H1 (cell line): ENCODE results near the gene ZCCHC9.

ENCODE experiments used
- BRCA1 ChIP-seq: IDR thresholded peaks from 2 replicates; pipeline ENCODE4 v1.6.1; 2012; ENCODE audit warnings: low read depth, low read length, improper control_type of control experiment
- EGR1 ChIP-seq: IDR thresholded peaks from 2 replicates; pipeline ENCODE4 v1.6.1; 2011; ENCODE audit warnings: low read depth, low read length, borderline replicate concordance
- EP300 ChIP-seq, 2 experiments: IDR thresholded peaks; 1 replicate in 1 of 2; 2 replicates in 1 of 2; pipeline ENCODE4 v1.6.1; 2011 to 2012; ENCODE audit warnings: low read depth in 2 of 2, low read length in 2 of 2, mild to moderate bottlenecking in 2 of 2, borderline replicate concordance in 1 of 2, inconsistent platforms in 1 of 2, moderate library complexity in 1 of 2
- EZH2 ChIP-seq: fragments of 200-600 bp; sonication (generic); IDR thresholded peaks from 2 replicates; pipeline ENCODE4 v1.7.1; 2012; ENCODE audit warnings: low read depth, mild to moderate bottlenecking, moderate library complexity, low read length, inconsistent platforms; ENCODE audit not compliant: severe bottlenecking
- JUN ChIP-seq: IDR thresholded peaks from 2 replicates; pipeline ENCODE4 v1.6.1; 2011; ENCODE audit warnings: low read depth, mild to moderate bottlenecking, improper control_type of control experiment, low read length
- POLR2A ChIP-seq, 2 experiments: IDR thresholded peaks; 1 replicate in 1 of 2; 2 replicates in 1 of 2; pipeline ENCODE4 v1.6.1; 2011; ENCODE audit warnings: low read depth in 2 of 2, low read length in 2 of 2, mild to moderate bottlenecking in 2 of 2; ENCODE audit errors: control extremely low read depth in 1 of 2
- POLR2AphosphoS5 ChIP-seq: IDR thresholded peaks from 2 replicates; pipeline ENCODE4 v1.6.1; 2011; ENCODE audit warnings: low read depth, low read length
- SP1 ChIP-seq: IDR thresholded peaks from 2 replicates; pipeline ENCODE4 v1.6.1; 2011; ENCODE audit warnings: low read depth, low read length
- TEAD4 ChIP-seq: IDR thresholded peaks from 2 replicates; pipeline ENCODE4 v1.6.1; 2012; ENCODE audit warnings: low read depth, low read length, inconsistent platforms, mixed read lengths
- ZNF274 ChIP-seq: IDR thresholded peaks from 2 replicates; pipeline ENCODE4 v1.7.0; 2012; ENCODE audit warnings: low read length, borderline replicate concordance; ENCODE audit errors: extremely low read depth
- TF ChIP-seq, protein P1 (sequence below), 3 experiments: IDR thresholded peaks; 1 replicate in 2 of 3; 2 replicates in 1 of 3; pipeline versions ENCODE4 v1.5.1 to v1.6.1; 2011; ENCODE audit warnings: low read length in 3 of 3, mild to moderate bottlenecking in 3 of 3, inconsistent platforms in 2 of 3, low read depth in 1 of 3, moderate library complexity in 1 of 3; ENCODE audit not compliant: insufficient read depth in 1 of 3; ENCODE audit errors: control extremely low read depth in 1 of 3

GRCh38 chr5:81305785-81306184 lies 4.4 kb downstream of the ZCCHC9 start:
- TF ChIP-seq, protein P1, sequence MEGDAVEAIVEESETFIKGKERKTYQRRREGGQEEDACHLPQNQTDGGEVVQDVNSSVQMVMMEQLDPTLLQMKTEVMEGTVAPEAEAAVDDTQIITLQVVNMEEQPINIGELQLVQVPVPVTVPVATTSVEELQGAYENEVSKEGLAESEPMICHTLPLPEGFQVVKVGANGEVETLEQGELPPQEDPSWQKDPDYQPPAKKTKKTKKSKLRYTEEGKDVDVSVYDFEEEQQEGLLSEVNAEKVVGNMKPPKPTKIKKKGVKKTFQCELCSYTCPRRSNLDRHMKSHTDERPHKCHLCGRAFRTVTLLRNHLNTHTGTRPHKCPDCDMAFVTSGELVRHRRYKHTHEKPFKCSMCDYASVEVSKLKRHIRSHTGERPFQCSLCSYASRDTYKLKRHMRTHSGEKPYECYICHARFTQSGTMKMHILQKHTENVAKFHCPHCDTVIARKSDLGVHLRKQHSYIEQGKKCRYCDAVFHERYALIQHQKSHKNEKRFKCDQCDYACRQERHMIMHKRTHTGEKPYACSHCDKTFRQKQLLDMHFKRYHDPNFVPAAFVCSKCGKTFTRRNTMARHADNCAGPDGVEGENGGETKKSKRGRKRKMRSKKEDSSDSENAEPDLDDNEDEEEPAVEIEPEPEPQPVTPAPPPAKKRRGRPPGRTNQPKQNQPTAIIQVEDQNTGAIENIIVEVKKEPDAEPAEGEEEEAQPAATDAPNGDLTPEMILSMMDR (IDR thresholded peaks at IDR 0.05; ENCODE audit: control extremely low read depth in 1 of 3, insufficient read depth in 1 of 3, low read depth in 1 of 3, low read length in 3 of 3) = no peak
- TF ChIP-seq POLR2A (IDR thresholded peaks at IDR 0.05; ENCODE audit: control extremely low read depth in 1 of 2, low read depth in 2 of 2, low read length in 2 of 2) (no peak), JUN (no peak), EP300 (IDR thresholded peaks at IDR 0.05; ENCODE audit: borderline replicate concordance in 1 of 2, low read depth in 2 of 2, low read length in 2 of 2) (no peak), ZNF274 (no peak), SP1 (no peak), BRCA1 (no peak), TEAD4 (no peak), POLR2AphosphoS5 (no peak), EGR1 (no peak), EZH2 (no peak)
